LNCaP clone FGC (cell line): ENCODE data around the gene NRXN3.

ENCODE experiments used
- DNase-seq: peaks from one replicate; pipeline ENCODE4 v3.0.0-alpha.2; 2011; ENCODE audit warnings: low read depth
- H3K4me3 ChIP-seq: 2 replicates; pipeline ENCODE4 v1.5.1; 2011; ENCODE audit warnings: mild to moderate bottlenecking, low read depth, low read length, control low read depth
- CTCF ChIP-seq: IDR thresholded peaks from 2 replicates; pipeline ENCODE4 v1.5.1; 2012; ENCODE audit warnings: mild to moderate bottlenecking; ENCODE audit not compliant: control insufficient read depth, insufficient read depth; ENCODE audit errors: extremely low read depth

NRXN3 gene

GRCh38 chr14:79630288-79630960, 1460.3 kb downstream of the NRXN3 start:
- no peak for DNase-seq
- H3K4me3 ChIP-seq = no peak overlapping the region
- TF ChIP-seq CTCF = no peak

- no peak for DNase-seq
- no peak overlapping the region for H3K4me3 ChIP-seq
- peak; percentile 21; the same call in 1 of the 2 replicates for TF ChIP-seq CTCF
Observed at GRCh38 chr14:79631276-79631675, 1461.1 kb downstream of the NRXN3 start.

GRCh38 chr14:79638672-79639266, 1468.6 kb downstream of the NRXN3 start:
- no peak for TF ChIP-seq CTCF
- H3K4me3 ChIP-seq = no peak overlapping the region
- DNase-seq = no peak

- H3K4me3 ChIP-seq = no peak overlapping the region
- no peak for DNase-seq
- TF ChIP-seq CTCF = no peak
Observed at GRCh38 chr14:79639613-79640012, 1469.4 kb downstream of the NRXN3 start.

GRCh38 chr14:79641371-79641770, 1471.2 kb downstream of the NRXN3 start:
- DNase-seq = no peak
- no peak for TF ChIP-seq CTCF
- no peak overlapping the region for H3K4me3 ChIP-seq

- no peak overlapping the region for H3K4me3 ChIP-seq
- no peak for DNase-seq
- no peak for TF ChIP-seq CTCF
Observed at GRCh38 chr14:79643132-79643531, 1473.0 kb downstream of the NRXN3 start.
